ENCODE measurements around the gene ERFE. TPM values are rescaled to one million over a fixed set of nuclear protein-coding genes. Genes with fewer than 3 reads are reported as not detected.
"Not testable (repeated sequence)": the region's sequence is repeated elsewhere in the genome, so short reads cannot be mapped to it uniquely, and the experiment has no call there.

Gene ERFE, protein sequence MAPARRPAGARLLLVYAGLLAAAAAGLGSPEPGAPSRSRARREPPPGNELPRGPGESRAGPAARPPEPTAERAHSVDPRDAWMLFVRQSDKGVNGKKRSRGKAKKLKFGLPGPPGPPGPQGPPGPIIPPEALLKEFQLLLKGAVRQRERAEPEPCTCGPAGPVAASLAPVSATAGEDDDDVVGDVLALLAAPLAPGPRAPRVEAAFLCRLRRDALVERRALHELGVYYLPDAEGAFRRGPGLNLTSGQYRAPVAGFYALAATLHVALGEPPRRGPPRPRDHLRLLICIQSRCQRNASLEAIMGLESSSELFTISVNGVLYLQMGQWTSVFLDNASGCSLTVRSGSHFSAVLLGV
- not detected for total RNA-seq
- long read RNA-seq, partial matches to known transcripts, result 0 of 1 reads
- long read RNA-seq, other reads (novel, unspliced or antisense), result 1 of 1 reads

DNA sequence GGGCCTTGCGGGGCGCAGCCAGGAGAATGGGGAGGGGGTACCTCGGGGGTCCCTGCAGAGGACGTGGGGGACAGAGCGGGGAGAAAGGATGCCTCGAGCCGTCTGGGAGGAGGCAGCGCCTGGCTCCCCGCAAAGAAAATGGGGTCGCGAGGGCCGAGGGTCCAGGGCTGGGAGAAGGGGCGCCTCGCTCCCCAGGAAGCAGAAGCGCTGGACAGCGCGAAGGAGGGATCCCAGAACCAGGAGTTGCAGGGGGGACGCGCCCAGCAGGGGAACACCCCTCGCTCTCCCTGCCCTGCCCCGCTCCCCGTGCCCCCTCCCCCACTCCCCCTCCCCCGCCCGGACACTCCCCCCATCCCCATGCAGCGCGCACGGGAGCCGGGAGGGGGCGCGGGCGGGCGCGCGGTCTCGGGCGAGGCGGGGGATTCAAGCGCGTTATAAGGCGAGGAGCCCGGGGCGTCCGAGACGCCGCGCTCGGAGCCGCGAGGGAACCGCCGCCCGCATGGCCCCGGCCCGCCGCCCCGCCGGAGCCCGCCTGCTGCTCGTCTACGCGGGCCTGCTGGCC is at the start of gene ERFE:
TSS of gene ERFE (plus strand) at position 462 of the 562 bp plus-strand sequence. CDS start at position 500, 38 bp downstream.
- Histone ChIP-seq H3K27me3 (ENCODE audit: low read depth) (peaks cover 45% of the 10 kb centered on the region), H3K4me3 (peak within 1 kb of the TSS; percentile 31), H3K27ac (no peak within 1 kb of the TSS), H3K4me1 (peaks cover 11% of the 10 kb centered on the region), H3K9me3 (no peaks in the 10 kb centered on the region), H3K36me3 (no peaks in the 10 kb centered on the region)
- intact Hi-C loops (cut with DNase I), result no loop called here
- peak; percentile 42 for DNase-seq
- ATAC-seq, result peak; percentile 43 to 68
- TF ChIP-seq, protein P1, sequence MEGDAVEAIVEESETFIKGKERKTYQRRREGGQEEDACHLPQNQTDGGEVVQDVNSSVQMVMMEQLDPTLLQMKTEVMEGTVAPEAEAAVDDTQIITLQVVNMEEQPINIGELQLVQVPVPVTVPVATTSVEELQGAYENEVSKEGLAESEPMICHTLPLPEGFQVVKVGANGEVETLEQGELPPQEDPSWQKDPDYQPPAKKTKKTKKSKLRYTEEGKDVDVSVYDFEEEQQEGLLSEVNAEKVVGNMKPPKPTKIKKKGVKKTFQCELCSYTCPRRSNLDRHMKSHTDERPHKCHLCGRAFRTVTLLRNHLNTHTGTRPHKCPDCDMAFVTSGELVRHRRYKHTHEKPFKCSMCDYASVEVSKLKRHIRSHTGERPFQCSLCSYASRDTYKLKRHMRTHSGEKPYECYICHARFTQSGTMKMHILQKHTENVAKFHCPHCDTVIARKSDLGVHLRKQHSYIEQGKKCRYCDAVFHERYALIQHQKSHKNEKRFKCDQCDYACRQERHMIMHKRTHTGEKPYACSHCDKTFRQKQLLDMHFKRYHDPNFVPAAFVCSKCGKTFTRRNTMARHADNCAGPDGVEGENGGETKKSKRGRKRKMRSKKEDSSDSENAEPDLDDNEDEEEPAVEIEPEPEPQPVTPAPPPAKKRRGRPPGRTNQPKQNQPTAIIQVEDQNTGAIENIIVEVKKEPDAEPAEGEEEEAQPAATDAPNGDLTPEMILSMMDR (IDR thresholded peaks at IDR 0.05), result peak; percentile 40

DNA sequence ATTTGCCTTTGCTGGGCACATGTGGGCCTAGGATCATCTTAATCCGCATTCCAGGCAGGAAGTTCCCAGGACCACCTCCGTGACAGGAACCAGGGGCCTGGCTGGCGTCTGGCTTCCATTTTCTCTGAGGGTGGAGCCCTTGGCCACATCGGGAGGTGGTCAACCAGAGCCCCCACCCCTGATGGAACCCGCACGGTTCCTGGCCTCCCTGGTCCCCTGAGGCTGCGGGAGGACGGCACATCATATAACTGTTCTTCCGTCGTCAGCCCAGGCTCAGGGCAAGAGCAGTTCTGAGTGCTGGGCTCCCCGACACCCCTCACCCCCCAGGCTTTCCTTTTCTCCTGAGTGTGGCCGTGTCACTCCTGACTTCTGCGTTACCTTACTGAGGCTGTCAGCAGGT is 45.2 kb upstream of the ERFE start:
- peaks cover 5% of the 10 kb centered on the region for H3K4me1 ChIP-seq
- intact Hi-C loops (cut with DNase I), result no loop called here
- H3K9me3 ChIP-seq, result no peaks in the 10 kb centered on the region
- TF ChIP-seq, protein P1 (IDR thresholded peaks at IDR 0.05), result no peak
- peaks cover 17% of the 10 kb centered on the region for H3K27me3 ChIP-seq (ENCODE audit: low read depth)
- DNase-seq, result peak; percentile 22
- no peak overlapping the region for H3K4me3 ChIP-seq
- no peak for ATAC-seq
- H3K27ac ChIP-seq, result no peak overlapping the region
- H3K36me3 ChIP-seq, result no peaks in the 10 kb centered on the region

DNA sequence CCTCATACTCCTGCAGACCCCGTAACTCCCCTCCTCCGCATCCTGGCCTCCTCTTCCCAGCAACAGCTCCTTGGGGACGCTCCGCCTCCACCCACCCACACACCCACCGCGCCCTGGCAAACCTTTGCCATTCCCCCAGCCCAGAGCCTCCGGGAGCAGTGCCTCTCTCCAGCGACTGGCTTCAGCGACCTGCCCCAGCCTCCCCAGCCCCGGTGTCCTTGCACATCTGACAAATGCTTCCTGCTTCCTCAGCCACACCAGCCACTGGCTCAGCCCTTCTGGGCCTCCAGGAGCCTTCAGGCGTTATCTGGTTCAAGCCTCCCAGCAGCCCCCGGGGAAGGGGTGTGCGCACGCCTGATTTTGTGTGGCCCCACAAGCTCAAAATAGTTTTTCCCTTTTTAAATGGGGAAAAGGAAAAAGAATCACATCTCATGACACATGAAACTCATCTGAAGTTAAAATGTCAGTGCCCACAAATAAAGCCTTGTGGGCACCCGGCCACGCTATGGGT is 44.4 kb upstream of the ERFE start:
- ATAC-seq (no peak), DNase-seq (peak; percentile 30)
- Histone ChIP-seq H3K4me1 (no peaks in the 10 kb centered on the region), H3K27ac (no peak overlapping the region), H3K27me3 (ENCODE audit: low read depth) (peaks cover 17% of the 10 kb centered on the region), H3K36me3 (no peaks in the 10 kb centered on the region), H3K9me3 (no peaks in the 10 kb centered on the region), H3K4me3 (no peak overlapping the region)
- TF ChIP-seq, protein P1 (IDR thresholded peaks at IDR 0.05), result no peak
- intact Hi-C loops (cut with DNase I), result no loop called here

DNA sequence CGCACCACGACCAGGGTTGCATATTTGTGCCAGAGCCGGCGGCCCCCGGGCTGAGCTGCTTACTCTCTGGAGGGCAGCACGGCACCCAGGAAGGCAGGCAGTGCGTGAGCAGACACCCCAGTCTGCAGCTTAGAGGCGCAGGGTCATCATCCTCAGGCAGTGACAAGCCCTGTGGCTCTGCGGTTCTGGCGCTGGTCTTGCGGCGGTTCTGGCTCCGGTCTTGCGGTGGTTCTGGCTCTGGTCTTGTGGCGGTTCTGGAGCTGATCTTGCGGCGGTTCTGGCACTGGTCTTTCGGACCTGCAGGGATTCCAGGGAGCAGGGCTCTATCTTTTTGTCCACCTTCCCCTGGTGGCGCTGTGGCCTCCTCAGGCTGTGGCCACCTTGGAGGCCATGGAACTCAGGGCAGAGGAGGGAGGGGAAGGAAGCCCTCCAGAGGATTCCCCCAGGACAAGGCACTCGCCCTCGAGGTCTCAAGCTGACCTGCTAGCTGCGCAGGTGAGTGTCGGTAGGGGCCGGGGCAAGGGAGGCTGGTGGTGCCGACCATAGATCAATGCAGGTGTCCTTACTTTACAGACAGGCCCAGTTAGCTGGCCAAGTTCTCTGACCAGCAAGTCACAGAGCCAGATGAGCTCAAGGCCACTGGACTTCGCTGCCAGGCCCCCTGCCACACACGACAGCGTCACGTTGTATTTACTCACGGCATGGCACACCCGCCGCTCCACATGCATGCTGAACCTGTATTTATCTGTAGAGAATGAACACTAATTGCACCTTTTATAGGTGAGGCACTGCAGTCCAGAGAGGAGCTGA is 43.7 kb upstream of the ERFE start:
- H3K27ac ChIP-seq, result no peak overlapping the region
- no peak overlapping the region for H3K4me3 ChIP-seq
- TF ChIP-seq, protein P1 (IDR thresholded peaks at IDR 0.05), result no peak
- no peaks in the 10 kb centered on the region for H3K9me3 ChIP-seq
- ATAC-seq, result no peak
- H3K4me1 ChIP-seq, result no peaks in the 10 kb centered on the region
- DNase-seq, result peak; percentile 30
- intact Hi-C loops (cut with DNase I), result no loop called here
- H3K27me3 ChIP-seq (ENCODE audit: low read depth), result peaks cover 22% of the 10 kb centered on the region
- H3K36me3 ChIP-seq, result no peaks in the 10 kb centered on the region

DNA sequence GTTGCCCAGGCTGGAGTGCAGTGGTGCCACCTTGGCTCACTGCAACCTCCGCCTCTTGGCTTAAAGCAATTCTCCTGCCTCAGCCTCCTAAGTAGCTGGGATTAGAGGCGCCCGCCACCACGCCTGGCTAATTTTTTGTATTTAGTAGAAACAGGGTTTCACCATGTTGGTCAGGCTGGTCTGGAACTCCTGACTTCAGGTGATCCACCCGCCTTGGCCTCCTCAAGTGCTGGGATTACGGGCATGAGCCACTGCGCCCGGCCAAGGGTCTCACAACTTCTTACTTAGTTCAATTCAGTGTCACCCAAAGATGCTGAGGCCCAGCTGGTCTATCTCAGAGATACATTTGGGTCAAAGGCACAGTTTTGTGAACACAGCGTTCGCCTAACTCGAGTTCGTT is 43.1 kb upstream of the ERFE start:
- H3K36me3 ChIP-seq; H3K4me1 ChIP-seq; H3K27ac ChIP-seq; intact Hi-C loops (cut with DNase I); H3K4me3 ChIP-seq; ATAC-seq; H3K9me3 ChIP-seq: not testable (repeated sequence)
- peak; percentile 30 for DNase-seq
- peaks cover 26% of the 10 kb centered on the region for H3K27me3 ChIP-seq (ENCODE audit: low read depth)

Data from lower lobe of right lung (tissue), 2 donors.